Measurements from ENCODE around the gene ABCD3.
A peak's percentile ranks its signal among the peaks of the same experiment; 100 is the strongest.
"Not testable (repeated sequence)": the region's sequence is repeated elsewhere in the genome, so short reads cannot be mapped to it uniquely, and the experiment has no call there.

ABCD3 gene

GRCh38 chr1:94417978-94418663 lies at the start of gene ABCD3:
Gene ABCD3, plus strand, starts transcription at chr1:94418389. Its CDS starts 90 bp downstream, at chr1:94418479.
- DNase-seq: peak; percentile 61

- not testable (repeated sequence) for DNase-seq
Observed at GRCh38 chr1:94372771-94373170, 45.4 kb upstream of the ABCD3 start.

DNA sequence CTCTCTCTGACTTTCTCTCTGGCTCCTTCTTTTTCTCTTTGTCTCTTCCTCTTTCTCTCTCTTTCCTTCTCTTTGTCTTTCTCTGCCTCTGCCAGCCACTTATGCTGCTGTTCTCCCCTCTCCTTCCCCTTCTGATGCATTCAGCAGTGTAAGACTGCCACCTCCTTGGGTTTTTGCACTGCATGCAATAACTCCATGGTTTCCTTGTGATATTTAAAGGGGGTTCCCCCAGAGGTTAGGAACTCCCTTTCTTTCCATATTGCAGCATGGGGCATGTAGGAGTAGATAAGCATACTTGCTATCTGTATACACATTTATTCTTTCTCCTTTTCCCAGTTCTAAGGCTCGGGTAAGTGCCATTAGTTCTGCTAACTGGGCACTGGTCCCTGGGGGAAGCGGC lies 44.9 kb upstream of the ABCD3 start:
- not testable (repeated sequence) for DNase-seq

GRCh38 chr1:94375666-94376065 lies 42.5 kb upstream of the ABCD3 start:
- DNase-seq: not testable (repeated sequence)

DNA sequence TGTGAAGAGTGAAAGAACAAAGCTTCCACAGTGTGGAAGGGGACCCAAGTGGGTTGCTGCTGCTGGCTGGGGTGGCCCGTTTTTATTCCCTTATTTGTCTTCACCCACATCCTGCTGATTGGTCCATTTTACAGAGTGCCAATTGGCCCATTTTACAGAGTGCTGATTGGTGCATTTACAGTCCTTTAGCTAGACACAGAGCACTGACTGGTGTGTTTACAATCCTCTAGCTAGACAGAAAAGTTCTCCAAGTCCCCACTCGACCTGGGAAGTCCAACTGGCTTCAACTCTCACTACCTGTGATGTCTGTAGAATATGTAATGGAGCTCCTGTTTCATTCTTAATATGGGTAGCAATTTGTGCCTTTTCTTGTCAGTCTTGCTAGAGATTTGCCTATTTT lies 39.7 kb upstream of the ABCD3 start:
- not testable (repeated sequence) for DNase-seq

GRCh38 chr1:94379615-94380014 lies 38.6 kb upstream of the ABCD3 start:
- no peak for DNase-seq

DNA sequence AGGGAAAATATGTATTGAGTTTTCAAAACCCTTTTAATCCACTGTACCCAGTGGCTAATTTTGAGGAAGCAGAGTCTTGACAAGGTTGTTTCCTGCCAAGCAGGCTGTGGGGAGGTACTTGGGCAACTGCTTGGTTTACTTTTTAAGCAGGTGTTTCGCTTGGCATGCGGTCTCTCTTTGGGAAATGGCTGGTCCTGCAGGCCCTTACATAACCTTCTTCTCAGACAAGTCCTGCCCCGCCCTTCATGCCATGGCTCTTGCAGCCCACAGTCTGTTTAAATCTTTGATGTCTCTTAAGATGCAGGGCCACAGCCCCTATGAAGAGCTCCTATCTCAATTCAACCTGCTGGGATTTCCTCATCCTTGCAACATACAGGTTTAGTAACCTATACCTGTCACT lies 36.0 kb upstream of the ABCD3 start:
- no peak for DNase-seq

DNA sequence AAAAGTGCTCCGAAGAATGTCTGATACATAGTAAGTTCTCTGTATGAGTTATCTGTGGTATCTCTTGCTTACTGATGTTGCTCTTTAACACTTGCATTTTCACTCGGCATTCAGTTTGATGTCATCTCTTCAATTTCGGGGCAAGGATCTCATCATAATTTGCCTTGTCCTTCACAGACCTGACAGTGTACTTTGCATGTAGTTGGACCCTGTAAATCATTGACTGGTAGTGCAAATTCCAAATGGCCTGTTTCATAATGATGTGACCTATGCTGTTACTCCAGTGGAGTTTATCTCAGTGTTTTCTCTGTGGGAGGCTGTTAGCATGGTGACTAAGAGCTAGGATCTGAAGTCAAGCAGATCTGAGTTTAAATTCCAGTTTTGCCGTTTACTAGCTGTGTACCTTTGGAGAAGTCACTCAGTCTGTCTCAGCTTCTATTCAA lies 34.2 kb upstream of the ABCD3 start:
- no peak for DNase-seq

- no peak for DNase-seq
Observed at GRCh38 chr1:94384485-94385265, 33.5 kb upstream of the ABCD3 start.

DNA sequence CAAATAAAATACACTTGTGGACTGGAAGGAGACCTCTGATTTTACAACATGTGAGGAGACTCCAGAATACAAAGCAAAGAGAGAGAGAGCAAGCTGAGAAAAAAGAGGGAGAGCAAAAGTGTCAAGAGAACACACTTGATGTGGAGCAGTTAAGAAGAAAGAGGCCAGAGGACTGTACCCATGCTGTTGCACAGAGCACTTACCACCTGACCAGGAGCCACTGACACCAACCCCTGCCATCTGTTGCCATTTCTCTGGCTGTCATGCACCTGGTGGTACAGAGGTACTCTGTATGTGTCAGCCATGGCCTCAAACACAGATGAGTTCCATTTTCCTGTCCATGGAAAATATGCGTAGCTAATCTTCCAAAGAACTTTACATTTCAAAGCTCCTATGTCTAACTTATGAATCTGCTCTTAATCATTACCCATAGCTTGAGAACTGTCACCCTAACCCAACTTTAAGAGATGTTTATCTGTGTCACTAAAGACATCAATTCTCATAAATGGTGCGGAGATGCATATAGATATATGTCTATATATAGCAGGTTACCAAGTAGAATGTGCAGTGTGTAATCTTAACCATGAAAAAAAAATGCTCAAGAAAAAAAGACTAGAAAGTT lies 32.8 kb upstream of the ABCD3 start:
- no peak for DNase-seq

DNA sequence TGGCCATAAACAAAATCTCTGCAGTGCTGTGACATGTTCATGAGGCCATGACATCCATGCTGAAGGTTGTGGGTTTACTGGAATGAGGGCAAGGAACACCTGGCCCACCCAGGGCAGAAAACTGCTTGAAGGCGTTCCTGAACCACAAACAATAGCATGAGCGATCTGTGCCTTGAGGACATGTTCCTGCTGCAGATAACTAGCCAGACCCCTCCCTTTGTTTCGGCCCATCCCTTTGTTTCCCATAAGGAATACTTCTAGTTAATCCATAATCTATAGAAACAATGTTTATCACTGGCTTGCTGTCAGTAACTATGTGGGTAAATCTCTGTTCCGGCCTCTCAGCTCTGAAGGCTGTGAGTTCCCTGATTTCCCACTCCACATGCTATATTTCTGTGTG lies 28.9 kb upstream of the ABCD3 start:
- DNase-seq: no peak

DNA sequence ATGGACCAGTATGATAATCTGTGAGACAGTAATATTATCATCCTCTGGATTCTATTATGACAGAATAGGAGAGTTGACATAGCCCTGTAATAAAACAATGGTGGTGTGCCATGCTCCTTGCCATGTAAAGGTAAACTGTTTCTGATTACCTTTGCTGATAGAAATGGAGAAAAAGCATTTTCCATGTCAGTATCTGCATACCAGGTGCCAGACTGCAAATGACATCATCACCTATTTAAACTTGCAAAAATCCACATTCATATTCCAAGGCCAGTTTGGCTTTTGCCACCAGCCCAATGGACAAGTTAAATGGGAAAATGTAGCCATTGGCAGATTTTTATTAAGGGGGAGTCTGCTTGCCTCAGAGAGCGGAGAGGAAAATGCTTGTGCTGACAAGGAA lies 23.9 kb upstream of the ABCD3 start:
- no peak for DNase-seq

- no peak for DNase-seq
Observed at GRCh38 chr1:94395231-94395630, 23.0 kb upstream of the ABCD3 start.

- DNase-seq: no peak
Observed at GRCh38 chr1:94395748-94396309, 22.4 kb upstream of the ABCD3 start.

DNA sequence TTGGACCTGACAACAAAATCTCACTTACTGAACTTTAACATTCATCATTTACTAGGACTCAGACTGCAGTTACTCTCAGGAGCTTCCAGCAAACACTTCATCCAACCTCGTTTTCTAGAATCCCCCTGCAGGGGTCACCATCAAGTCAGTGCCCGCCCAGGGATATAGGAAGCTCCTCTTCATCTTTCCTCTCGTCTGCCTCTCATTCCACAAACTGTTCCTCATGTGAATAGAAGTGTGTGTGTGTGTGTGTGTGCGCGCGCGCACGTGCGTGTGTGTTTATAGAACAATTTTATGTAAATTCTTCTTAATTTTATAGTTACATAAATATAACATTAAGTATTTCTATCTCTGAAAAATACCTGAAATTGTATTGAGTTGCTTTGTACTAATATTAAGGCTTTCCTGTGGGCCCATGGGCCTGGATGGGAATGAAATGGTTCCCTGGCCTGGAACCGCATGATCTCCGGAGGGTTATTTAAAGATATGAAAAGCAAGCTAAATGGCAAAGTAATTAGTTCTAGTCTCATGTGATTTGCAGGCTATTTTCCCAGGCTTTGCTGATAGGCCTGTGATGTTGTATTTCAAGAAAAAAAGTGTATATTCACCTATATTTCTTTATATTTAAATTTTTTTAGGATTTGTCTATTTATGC lies 21.7 kb upstream of the ABCD3 start:
- no peak for DNase-seq

GRCh38 chr1:94398356-94398755 lies 19.8 kb upstream of the ABCD3 start:
- no peak for DNase-seq

GRCh38 chr1:94399453-94399852 lies 18.7 kb upstream of the ABCD3 start:
- no peak for DNase-seq

GRCh38 chr1:94401206-94401605 lies 17.0 kb upstream of the ABCD3 start:
- no peak for DNase-seq

- no peak for DNase-seq
Observed at GRCh38 chr1:94406446-94406845, 11.7 kb upstream of the ABCD3 start.

GRCh38 chr1:94408104-94408830 lies 9.9 kb upstream of the ABCD3 start:
- DNase-seq: no peak

- DNase-seq: no peak
Observed at GRCh38 chr1:94411237-94411636, 7.0 kb upstream of the ABCD3 start.

- DNase-seq: no peak
Observed at GRCh38 chr1:94413311-94413710, 4.9 kb upstream of the ABCD3 start.

All from 8988T (cell line).